HepG2 (cell line): Measurements from ENCODE around the gene UQCRC1. TPM values are rescaled to one million over a fixed set of nuclear protein-coding genes. Genes with fewer than 3 reads are reported as not detected.

Experiments
- ARNTL ChIP-seq: sonication (generic); formaldehyde crosslinking; IDR thresholded peaks from 2 replicates; pipeline ENCODE4 v1.4.0; 2020; ENCODE audit warnings: mild to moderate bottlenecking, missing genetic modification reagents
- GZF1 ChIP-seq: sonication (generic); formaldehyde crosslinking; IDR thresholded peaks from 2 replicates; pipeline ENCODE4 v1.5.1; 2020; ENCODE audit warnings: mild to moderate bottlenecking, missing genetic modification reagents
- HDAC1 ChIP-seq: sonication (generic); formaldehyde crosslinking; IDR thresholded peaks from 2 replicates; pipeline ENCODE4 v1.5.1; 2020; ENCODE audit warnings: mild to moderate bottlenecking, missing genetic modification reagents
- MLLT10 ChIP-seq: sonication (generic); formaldehyde crosslinking; IDR thresholded peaks from 2 replicates; pipeline ENCODE4 v1.4.0; 2020; ENCODE audit warnings: missing genetic modification reagents
- RNF219 ChIP-seq: sonication (generic); formaldehyde crosslinking; IDR thresholded peaks from 2 replicates; pipeline ENCODE4 v1.5.0; 2020; ENCODE audit warnings: mild to moderate bottlenecking, missing genetic modification reagents
- TRAFD1 ChIP-seq: sonication (generic); formaldehyde crosslinking; IDR thresholded peaks from 2 replicates; pipeline ENCODE4 v1.5.1; 2020; ENCODE audit warnings: missing genetic modification reagents, mild to moderate bottlenecking, borderline replicate concordance
- ZNF121 ChIP-seq: sonication (generic); formaldehyde crosslinking; IDR thresholded peaks from 2 replicates; pipeline ENCODE4 v1.5.0; 2020; ENCODE audit warnings: mild to moderate bottlenecking, missing genetic modification reagents
- ZNF451 ChIP-seq: sonication (generic); formaldehyde crosslinking; IDR thresholded peaks from 2 replicates; pipeline ENCODE4 v1.5.0; 2020; ENCODE audit warnings: mild to moderate bottlenecking, missing genetic modification reagents
- ZNF460 ChIP-seq: sonication (generic); formaldehyde crosslinking; IDR thresholded peaks from 2 replicates; pipeline ENCODE4 v1.5.1; 2020; ENCODE audit warnings: missing genetic modification reagents, mild to moderate bottlenecking, borderline replicate concordance
- ZNF484 ChIP-seq: sonication (generic); formaldehyde crosslinking; IDR thresholded peaks from 2 replicates; pipeline ENCODE4 v1.5.1; 2020; ENCODE audit warnings: mild to moderate bottlenecking, low read depth, missing genetic modification reagents, borderline replicate concordance
- ZNF766 ChIP-seq: sonication (generic); formaldehyde crosslinking; IDR thresholded peaks from 2 replicates; pipeline ENCODE4 v1.5.0; 2020; ENCODE audit warnings: missing genetic modification reagents, borderline replicate concordance
- polyA plus RNA-seq, 8 experiments: library from polyadenylated mRNA; depleted of rRNA in 3 of 8; stranded (reverse) in 7 of 8; unstranded in 1 of 8; fragments of >200 nt; fragmentation: Illumina TruSeq in 4 of 8; extraction: Trizol in 4 of 8; gene quantifications; 2 replicates each; pipeline versions ENCODE4 v1.2.1 to v1.2.3, GENCODE V29; 2011 to 2016; ENCODE audit warnings: low read depth in 4 of 8, missing spikeins in 1 of 8, mixed read lengths in 1 of 8; ENCODE audit not compliant: insufficient read depth in 1 of 8
- total RNA-seq, 5 experiments: library from RNA; depleted of rRNA; stranded (reverse); fragments of >200 nt; fragmentation: Illumina TruSeq; extraction: Trizol; gene quantifications; 2 replicates each; pipeline ENCODE4 v1.2.3, GENCODE V29; 2016; ENCODE audit warnings: low read depth in 1 of 5
- TF ChIP-seq, protein P1 (sequence below): sonication (generic); formaldehyde crosslinking; IDR thresholded peaks from 2 replicates; pipeline ENCODE4 v1.4.0; 2020; ENCODE audit warnings: mild to moderate bottlenecking, missing genetic modification reagents

The UQCRC1 gene
- total and polyA plus RNA-seq, 2 of the 13 experiments (the other 11 are each of a cell fraction or from before 2014, with no cell fraction given): 316 to 680 TPM

DNA sequence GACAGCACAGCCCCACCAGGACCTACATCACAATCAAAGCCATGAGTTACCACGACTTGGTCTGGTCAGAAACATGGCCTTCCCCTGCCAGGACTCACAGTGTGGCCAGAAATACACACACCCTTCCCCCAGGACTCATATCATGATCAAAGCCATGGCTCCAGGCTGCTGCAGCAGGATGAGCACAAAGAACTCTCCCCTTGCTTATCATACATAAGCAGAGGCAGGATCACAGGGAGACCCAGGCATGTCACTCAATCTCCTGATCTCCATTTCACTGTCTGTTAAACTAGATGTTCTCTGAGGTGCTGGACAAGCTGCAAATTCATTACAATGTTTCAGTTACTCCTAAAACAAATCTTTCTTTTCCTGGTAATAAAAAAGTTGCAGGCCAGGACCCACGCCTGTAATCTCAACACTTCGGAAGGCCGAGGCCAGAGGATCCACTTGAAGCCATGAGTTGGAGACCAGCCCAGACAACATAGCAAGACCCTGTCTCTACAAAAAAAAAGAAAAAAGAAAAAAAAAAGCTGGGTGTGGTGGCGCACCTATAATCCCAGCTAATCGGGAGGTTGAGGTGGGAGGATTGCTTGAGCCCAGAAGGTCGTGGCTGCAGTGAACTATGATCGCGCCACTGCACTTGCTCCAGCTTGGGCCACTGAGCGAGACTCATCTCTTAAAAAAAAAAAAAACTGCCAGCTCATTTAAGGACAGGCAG, 54.1 kb downstream of the UQCRC1 start (continued):
- TF ChIP-seq RNF219 (CRISPR knock-in tag) (no peak), HDAC1 (CRISPR knock-in tag) (0 out of 2 replicates have a peak, but pooled peaks have one; percentile 2), ZNF766 (CRISPR knock-in tag) (no peak), ZNF121 (CRISPR knock-in tag) (peak; percentile 80), TRAFD1 (CRISPR knock-in tag) (no peak), ZNF460 (CRISPR knock-in tag) (peak; percentile 68), ARNTL (CRISPR knock-in tag) (no peak), GZF1 (CRISPR knock-in tag) (no peak), ZNF451 (no peak), ZNF484 (no peak), MLLT10 (no peak)
- TF ChIP-seq, protein P1, sequence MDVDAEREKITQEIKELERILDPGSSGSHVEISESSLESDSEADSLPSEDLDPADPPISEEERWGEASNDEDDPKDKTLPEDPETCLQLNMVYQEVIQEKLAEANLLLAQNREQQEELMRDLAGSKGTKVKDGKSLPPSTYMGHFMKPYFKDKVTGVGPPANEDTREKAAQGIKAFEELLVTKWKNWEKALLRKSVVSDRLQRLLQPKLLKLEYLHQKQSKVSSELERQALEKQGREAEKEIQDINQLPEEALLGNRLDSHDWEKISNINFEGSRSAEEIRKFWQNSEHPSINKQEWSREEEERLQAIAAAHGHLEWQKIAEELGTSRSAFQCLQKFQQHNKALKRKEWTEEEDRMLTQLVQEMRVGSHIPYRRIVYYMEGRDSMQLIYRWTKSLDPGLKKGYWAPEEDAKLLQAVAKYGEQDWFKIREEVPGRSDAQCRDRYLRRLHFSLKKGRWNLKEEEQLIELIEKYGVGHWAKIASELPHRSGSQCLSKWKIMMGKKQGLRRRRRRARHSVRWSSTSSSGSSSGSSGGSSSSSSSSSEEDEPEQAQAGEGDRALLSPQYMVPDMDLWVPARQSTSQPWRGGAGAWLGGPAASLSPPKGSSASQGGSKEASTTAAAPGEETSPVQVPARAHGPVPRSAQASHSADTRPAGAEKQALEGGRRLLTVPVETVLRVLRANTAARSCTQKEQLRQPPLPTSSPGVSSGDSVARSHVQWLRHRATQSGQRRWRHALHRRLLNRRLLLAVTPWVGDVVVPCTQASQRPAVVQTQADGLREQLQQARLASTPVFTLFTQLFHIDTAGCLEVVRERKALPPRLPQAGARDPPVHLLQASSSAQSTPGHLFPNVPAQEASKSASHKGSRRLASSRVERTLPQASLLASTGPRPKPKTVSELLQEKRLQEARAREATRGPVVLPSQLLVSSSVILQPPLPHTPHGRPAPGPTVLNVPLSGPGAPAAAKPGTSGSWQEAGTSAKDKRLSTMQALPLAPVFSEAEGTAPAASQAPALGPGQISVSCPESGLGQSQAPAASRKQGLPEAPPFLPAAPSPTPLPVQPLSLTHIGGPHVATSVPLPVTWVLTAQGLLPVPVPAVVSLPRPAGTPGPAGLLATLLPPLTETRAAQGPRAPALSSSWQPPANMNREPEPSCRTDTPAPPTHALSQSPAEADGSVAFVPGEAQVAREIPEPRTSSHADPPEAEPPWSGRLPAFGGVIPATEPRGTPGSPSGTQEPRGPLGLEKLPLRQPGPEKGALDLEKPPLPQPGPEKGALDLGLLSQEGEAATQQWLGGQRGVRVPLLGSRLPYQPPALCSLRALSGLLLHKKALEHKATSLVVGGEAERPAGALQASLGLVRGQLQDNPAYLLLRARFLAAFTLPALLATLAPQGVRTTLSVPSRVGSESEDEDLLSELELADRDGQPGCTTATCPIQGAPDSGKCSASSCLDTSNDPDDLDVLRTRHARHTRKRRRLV (CRISPR knock-in tag): no peak
